Trophoblast cell (in vitro differentiated cells and primary cell): ENCODE measurements around the gene CREB5.

ENCODE experiments used
- DNase-seq, 2 donors: peaks; one replicate each; pipeline ENCODE4 v3.0.0-alpha.2; 2016
- H2AFZ ChIP-seq: 2 replicates; pipeline ENCODE4 v1.6.1; 2013; ENCODE audit warnings: low read length, moderate library complexity, mild to moderate bottlenecking; ENCODE audit not compliant: insufficient read depth, poor library complexity
- H2AK5ac ChIP-seq: 2 replicates; pipeline ENCODE4 v1.6.1; 2013; ENCODE audit warnings: mild to moderate bottlenecking, low read length
- H2BK120ac ChIP-seq: 2 replicates; pipeline ENCODE4 v1.6.1; 2013; ENCODE audit warnings: low read length, mild to moderate bottlenecking, moderate library complexity; ENCODE audit not compliant: insufficient read depth, poor library complexity
- H2BK12ac ChIP-seq: 2 replicates; pipeline ENCODE4 v1.6.1; 2013; ENCODE audit warnings: mild to moderate bottlenecking, low read length, moderate library complexity
- H2BK5ac ChIP-seq: 2 replicates; pipeline ENCODE4 v1.6.1; 2013; ENCODE audit warnings: low read length, low read depth, moderate library complexity, mild to moderate bottlenecking; ENCODE audit not compliant: poor library complexity
- H3K14ac ChIP-seq: 2 replicates; pipeline ENCODE4 v1.6.1; 2013; ENCODE audit warnings: mild to moderate bottlenecking, low read length
- H3K18ac ChIP-seq: 2 replicates; pipeline ENCODE4 v1.6.1; 2013; ENCODE audit warnings: mild to moderate bottlenecking, low read length
- H3K23ac ChIP-seq: 2 replicates; pipeline ENCODE4 v1.6.1; 2013; ENCODE audit warnings: low read length
- H3K27ac ChIP-seq: 2 replicates; pipeline ENCODE4 v1.5.1; 2013; ENCODE audit warnings: low read depth, mild to moderate bottlenecking, inconsistent platforms, low read length, moderate library complexity
- H3K27me3 ChIP-seq: 2 replicates; pipeline ENCODE4 v1.6.1; 2013; ENCODE audit warnings: inconsistent platforms, mild to moderate bottlenecking, low read length, moderate library complexity; ENCODE audit not compliant: insufficient read depth
- H3K36me3 ChIP-seq, 2 experiments: 1 replicate in 1 of 2; 2 replicates in 1 of 2; pipeline ENCODE4 v1.6.1; 2013; ENCODE audit warnings: low read length in 2 of 2, mild to moderate bottlenecking in 2 of 2, moderate library complexity in 1 of 2; ENCODE audit not compliant: insufficient read depth in 2 of 2, control insufficient read depth in 1 of 2
- H3K4ac ChIP-seq: 2 replicates; pipeline ENCODE4 v1.6.1; 2013; ENCODE audit warnings: low read depth, mild to moderate bottlenecking, low read length, moderate library complexity
- H3K4me1 ChIP-seq, 2 experiments: 1 replicate in 1 of 2; 2 replicates in 1 of 2; pipeline ENCODE4 v1.6.1; 2013; ENCODE audit warnings: low read length in 2 of 2, mild to moderate bottlenecking in 2 of 2, moderate library complexity in 1 of 2; ENCODE audit not compliant: insufficient read depth in 2 of 2, control insufficient read depth in 1 of 2
- H3K4me2 ChIP-seq: 2 replicates; pipeline ENCODE4 v1.6.1; 2013; ENCODE audit warnings: inconsistent platforms, mild to moderate bottlenecking, low read length, moderate library complexity
- H3K4me3 ChIP-seq: 2 replicates; pipeline ENCODE4 v1.5.1; 2013; ENCODE audit warnings: mild to moderate bottlenecking, low read depth, low read length, inconsistent platforms
- H3K79me1 ChIP-seq: one replicate; pipeline ENCODE4 v1.6.1; 2013; ENCODE audit warnings: low read length
- H3K79me2 ChIP-seq: 2 replicates; pipeline ENCODE4 v1.6.1; 2013; ENCODE audit warnings: low read length, mild to moderate bottlenecking; ENCODE audit not compliant: control insufficient read depth, insufficient read depth, poor library complexity
- H3K9ac ChIP-seq: 2 replicates; pipeline ENCODE4 v1.6.1; 2013; ENCODE audit warnings: mild to moderate bottlenecking, low read length
- H3K9me3 ChIP-seq: 2 replicates; pipeline ENCODE4 v1.6.1; 2013; ENCODE audit warnings: low read depth, mild to moderate bottlenecking, control low read depth, inconsistent platforms, low read length; ENCODE audit not compliant: insufficient read depth
- H4K12ac ChIP-seq: 2 replicates; pipeline ENCODE4 v1.6.1; 2013; ENCODE audit warnings: low read depth, mild to moderate bottlenecking, low read length, moderate library complexity
- H4K8ac ChIP-seq: 2 replicates; pipeline ENCODE4 v1.6.1; 2013; ENCODE audit warnings: low read depth, mild to moderate bottlenecking, low read length, moderate library complexity
- H4K91ac ChIP-seq: one replicate; pipeline ENCODE4 v1.6.1; 2013; ENCODE audit warnings: low read depth, mild to moderate bottlenecking, low read length, moderate library complexity
- WGBS: extraction: QIAGEN DNeasy Blood & Tissue Kit; methylation state at CpG from one replicate; pipeline ENCODE4 v1.1.7; 2013; ENCODE audit warnings: missing lambda C conversion rate; ENCODE audit not compliant: insufficient read length, insufficient coverage; ENCODE audit errors: extremely low coverage; 5-methylcytosine and 5-hydroxymethylcytosine counted together

CREB5 gene

DNA sequence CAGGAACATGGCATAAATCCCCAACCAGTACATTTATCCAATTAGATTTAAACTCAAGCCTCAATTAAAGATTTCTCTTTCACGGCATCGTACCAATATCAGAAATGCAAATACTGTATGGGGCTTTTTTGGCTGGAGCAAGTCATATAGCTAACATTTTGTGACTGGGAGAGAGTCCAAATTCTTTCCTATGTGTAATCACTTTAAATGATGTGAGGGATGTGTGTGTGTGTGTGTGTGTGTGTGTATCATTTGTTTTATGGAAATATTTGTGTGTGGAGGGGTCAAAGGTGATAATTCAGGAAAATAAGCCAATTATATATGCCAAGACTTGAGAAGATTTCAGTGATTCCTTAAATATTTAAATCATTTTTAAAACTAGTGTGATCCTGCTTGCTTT is 349.2 kb downstream of the CREB5 start:
- Histone ChIP-seq H3K27me3 (no peaks in the 10 kb centered on the region), H3K9ac (no peak overlapping the region), H3K4me3 (no peak overlapping the region), H2BK12ac (no peak overlapping the region), H3K4me1 (peaks cover 0 to 2% of the 10 kb centered on the region in 2 experiments), H2AFZ (no peak overlapping the region), H3K9me3 (no peaks in the 10 kb centered on the region), H3K23ac (no peak overlapping the region), H3K4me2 (no peak overlapping the region), H3K14ac (no peak overlapping the region), H3K36me3 (no peaks in the 10 kb centered on the region), H2AK5ac (no peak overlapping the region), H2BK5ac (no peak overlapping the region), H3K4ac (no peak overlapping the region), H3K27ac (no peak overlapping the region), H3K79me2 (no peaks in the 10 kb centered on the region), H2BK120ac (no peak overlapping the region), H3K79me1 (no peaks in the 10 kb centered on the region), H4K12ac (no peak overlapping the region), H4K91ac (no peak overlapping the region), H4K8ac (no peak overlapping the region), H3K18ac (no peak overlapping the region)
- no peak for DNase-seq
- no CpG with 5 or more reads among the region's 2 CpGs for WGBS

DNA sequence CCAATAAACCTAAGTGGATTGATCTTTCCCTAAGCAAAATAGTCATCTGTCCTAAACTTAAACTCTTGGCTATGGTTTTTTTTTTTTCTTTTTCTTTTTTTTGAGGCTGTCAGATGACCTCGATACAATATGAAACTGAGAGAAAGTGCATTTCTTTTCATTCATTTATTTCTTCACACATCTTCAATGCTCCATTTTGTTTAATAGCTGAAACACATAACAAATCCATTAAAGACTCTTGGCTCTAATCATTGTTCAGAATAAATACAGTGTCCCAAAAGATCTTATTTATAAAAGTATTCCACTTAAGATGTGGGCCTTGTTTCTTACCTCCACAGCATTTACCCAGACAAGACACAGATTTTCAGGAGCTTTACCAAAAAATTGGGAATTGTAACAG is 350.3 kb downstream of the CREB5 start:
- Histone ChIP-seq H3K4me3 (no peak overlapping the region), H3K79me1 (no peaks in the 10 kb centered on the region), H2AK5ac (no peak overlapping the region), H3K4ac (no peak overlapping the region), H3K27me3 (no peaks in the 10 kb centered on the region), H3K9ac (no peak overlapping the region), H4K12ac (no peak overlapping the region), H2BK12ac (no peak overlapping the region), H3K23ac (no peak overlapping the region), H3K18ac (no peak overlapping the region), H3K27ac (no peak overlapping the region), H3K14ac (no peak overlapping the region), H2AFZ (no peak overlapping the region), H3K9me3 (no peaks in the 10 kb centered on the region), H3K4me2 (no peak overlapping the region), H2BK120ac (no peak overlapping the region), H2BK5ac (no peak overlapping the region), H4K8ac (no peak overlapping the region), H4K91ac (no peak overlapping the region), H3K79me2 (no peaks in the 10 kb centered on the region), H3K36me3 (no peaks in the 10 kb centered on the region), H3K4me1 (peaks cover 0 to 2% of the 10 kb centered on the region in 2 experiments)
- no peak for DNase-seq
- no CpG with 5 or more reads among the region's 1 CpG for WGBS

DNA sequence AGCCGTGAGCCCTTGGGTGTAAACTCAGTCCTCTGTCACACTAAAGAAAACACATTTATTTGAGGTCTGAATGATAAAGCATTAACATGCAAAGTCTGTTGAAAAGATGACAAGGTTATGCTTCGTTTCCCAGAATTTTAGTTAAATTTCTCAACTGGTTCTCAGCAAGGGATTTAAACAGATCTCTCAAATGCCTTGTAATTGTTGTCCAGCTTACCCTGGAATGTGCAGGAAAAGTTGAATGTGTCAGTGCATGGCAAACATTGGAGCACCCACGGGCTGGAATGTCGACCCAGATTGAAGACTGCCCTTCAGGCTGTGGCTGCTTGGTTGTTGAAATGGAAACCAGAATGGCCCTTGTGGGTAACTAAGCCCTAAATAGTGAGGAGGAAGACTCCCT is 354.0 kb downstream of the CREB5 start:
- no peaks in the 10 kb centered on the region for H3K79me2 ChIP-seq
- H3K18ac ChIP-seq: no peak overlapping the region
- no peak for DNase-seq
- no peaks in the 10 kb centered on the region for H3K27me3 ChIP-seq
- no peak overlapping the region for H3K9ac ChIP-seq
- no peak overlapping the region for H3K14ac ChIP-seq
- H4K8ac ChIP-seq: no peak overlapping the region
- H2BK120ac ChIP-seq: no peak overlapping the region
- no peak overlapping the region for H2AFZ ChIP-seq
- H3K23ac ChIP-seq: no peak overlapping the region
- no peak overlapping the region for H2BK12ac ChIP-seq
- no peak overlapping the region for H4K91ac ChIP-seq
- H3K4ac ChIP-seq: no peak overlapping the region
- no peaks in the 10 kb centered on the region for H3K36me3 ChIP-seq
- WGBS: no CpG with 5 or more reads among the region's 4 CpGs
- H3K4me1 ChIP-seq: no peaks in the 10 kb centered on the region
- no peak overlapping the region for H3K4me2 ChIP-seq
- H4K12ac ChIP-seq: no peak overlapping the region
- H2BK5ac ChIP-seq: no peak overlapping the region
- H3K9me3 ChIP-seq: no peaks in the 10 kb centered on the region
- H2AK5ac ChIP-seq: no peak overlapping the region
- H3K27ac ChIP-seq: no peak overlapping the region
- H3K4me3 ChIP-seq: no peak overlapping the region
- H3K79me1 ChIP-seq: no peaks in the 10 kb centered on the region

DNA sequence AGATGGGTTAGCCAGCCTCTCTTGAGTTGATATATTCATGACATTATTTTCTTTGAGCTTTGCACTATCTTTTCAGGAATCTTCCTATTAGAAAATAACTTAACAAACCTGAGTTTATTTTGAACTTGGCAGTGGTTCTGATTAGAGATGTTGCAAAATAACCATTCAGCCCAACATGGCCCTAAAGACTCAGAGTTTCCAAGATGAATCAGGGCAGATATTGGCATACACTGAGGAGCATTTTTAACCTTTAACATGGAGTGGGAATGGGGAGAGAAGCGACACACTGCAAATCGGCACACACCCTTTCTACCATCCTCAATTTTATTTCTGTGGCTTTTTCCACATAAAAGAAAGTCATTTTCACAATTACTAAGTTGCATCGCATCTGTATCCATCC is 355.0 kb downstream of the CREB5 start:
- Histone ChIP-seq H3K9ac (no peak overlapping the region), H4K8ac (no peak overlapping the region), H3K4me3 (no peak overlapping the region), H3K4me2 (no peak overlapping the region), H3K14ac (no peak overlapping the region), H3K18ac (no peak overlapping the region), H3K27ac (no peak overlapping the region), H2AK5ac (no peak overlapping the region), H3K23ac (no peak overlapping the region), H2BK5ac (no peak overlapping the region), H4K91ac (no peak overlapping the region), H3K79me1 (no peaks in the 10 kb centered on the region), H3K4me1 (no peaks in the 10 kb centered on the region), H2AFZ (no peak overlapping the region), H2BK120ac (no peak overlapping the region), H3K27me3 (no peaks in the 10 kb centered on the region), H3K79me2 (no peaks in the 10 kb centered on the region), H3K36me3 (no peaks in the 10 kb centered on the region), H4K12ac (no peak overlapping the region), H3K4ac (no peak overlapping the region), H3K9me3 (no peaks in the 10 kb centered on the region), H2BK12ac (no peak overlapping the region)
- no peak for DNase-seq
- WGBS: no CpG with 5 or more reads among the region's 3 CpGs
